Prostate gland (tissue), 2 donors: ENCODE measurements around the gene PRKG2.

ENCODE experiments used
- POLR2A ChIP-seq: fragments of 450-650 bp; IDR thresholded peaks from one replicate; pipeline ENCODE4 v1.6.1; 2016; ENCODE audit warnings: antibody characterized with exemption, mild to moderate bottlenecking
- TF ChIP-seq, protein P1 (sequence below), 4 experiments: fragments of 200-600 bp in 2 of 4; fragments of 450-650 bp in 2 of 4; sonication (generic) in 2 of 4; IDR thresholded peaks; 1 replicate in 3 of 4; 2 replicates in 1 of 4; pipeline ENCODE4 v1.5.1; 2016 to 2019; ENCODE audit warnings: antibody characterized with exemption in 4 of 4, mild to moderate bottlenecking in 2 of 4, moderate library complexity in 2 of 4

DNA sequence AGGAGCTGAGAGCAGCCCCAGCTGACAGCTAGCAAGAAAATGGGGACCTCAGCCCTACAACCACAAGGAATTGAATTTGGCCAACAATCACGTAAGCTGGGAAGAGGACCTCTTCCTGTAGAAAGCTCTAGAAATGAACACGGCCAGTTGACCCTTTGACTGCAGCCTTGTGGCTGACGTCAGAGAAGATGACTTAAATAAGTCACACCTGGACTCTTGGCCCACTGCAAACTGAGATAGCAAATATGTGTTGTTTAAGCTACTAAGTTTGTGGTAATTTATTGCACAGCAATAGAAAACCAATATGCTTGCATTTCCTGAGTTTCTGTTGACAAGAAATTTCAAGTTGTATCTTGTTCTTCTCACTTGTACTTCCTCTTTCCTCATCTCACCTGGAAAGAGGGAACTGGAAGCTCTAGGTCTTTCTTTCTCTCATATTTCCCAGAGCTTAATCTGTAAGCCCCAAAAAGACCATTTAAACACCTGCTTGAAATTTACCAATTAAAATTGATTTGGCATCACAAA, 18.8 kb downstream of the PRKG2 start:
- TF ChIP-seq, protein P1, sequence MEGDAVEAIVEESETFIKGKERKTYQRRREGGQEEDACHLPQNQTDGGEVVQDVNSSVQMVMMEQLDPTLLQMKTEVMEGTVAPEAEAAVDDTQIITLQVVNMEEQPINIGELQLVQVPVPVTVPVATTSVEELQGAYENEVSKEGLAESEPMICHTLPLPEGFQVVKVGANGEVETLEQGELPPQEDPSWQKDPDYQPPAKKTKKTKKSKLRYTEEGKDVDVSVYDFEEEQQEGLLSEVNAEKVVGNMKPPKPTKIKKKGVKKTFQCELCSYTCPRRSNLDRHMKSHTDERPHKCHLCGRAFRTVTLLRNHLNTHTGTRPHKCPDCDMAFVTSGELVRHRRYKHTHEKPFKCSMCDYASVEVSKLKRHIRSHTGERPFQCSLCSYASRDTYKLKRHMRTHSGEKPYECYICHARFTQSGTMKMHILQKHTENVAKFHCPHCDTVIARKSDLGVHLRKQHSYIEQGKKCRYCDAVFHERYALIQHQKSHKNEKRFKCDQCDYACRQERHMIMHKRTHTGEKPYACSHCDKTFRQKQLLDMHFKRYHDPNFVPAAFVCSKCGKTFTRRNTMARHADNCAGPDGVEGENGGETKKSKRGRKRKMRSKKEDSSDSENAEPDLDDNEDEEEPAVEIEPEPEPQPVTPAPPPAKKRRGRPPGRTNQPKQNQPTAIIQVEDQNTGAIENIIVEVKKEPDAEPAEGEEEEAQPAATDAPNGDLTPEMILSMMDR (IDR thresholded peaks at IDR 0.05), result no peak
- TF ChIP-seq POLR2A, result no peak
